Spleen (tissue), 11 donors: Measurements from ENCODE around the gene LYRM2. TPM values are rescaled to one million over a fixed set of nuclear protein-coding genes. Genes with fewer than 3 reads are reported as not detected.

Source experiments
- DNase-seq: peaks from one replicate; pipeline ENCODE4 v3.0.0-alpha.2; 2020
- H3K27ac ChIP-seq, 8 donors: fragments of 200-600 bp; sonication (generic) in 7 of 8; 1 replicate in 4 of 8; 2 replicates in 4 of 8; pipeline versions ENCODE4 v1.5.0 to v1.8.0; 2016 to 2021; ENCODE audit warnings: inconsistent platforms in 4 of 8, mild to moderate bottlenecking in 4 of 8, moderate library complexity in 1 of 8
- H3K27me3 ChIP-seq, 7 donors: fragments of 200-600 bp; sonication (generic) in 6 of 7; replicated peaks in 1 of 7; 1 replicate in 4 of 7; 2 replicates in 3 of 7; pipeline versions ENCODE4 v1.5.0 to v1.8.0; 2016 to 2021; ENCODE audit warnings: inconsistent platforms in 3 of 7, mild to moderate bottlenecking in 1 of 7
- H3K36me3 ChIP-seq, 6 donors: fragments of 200-600 bp; sonication (generic) in 5 of 6; 1 replicate in 4 of 6; 2 replicates in 2 of 6; pipeline versions ENCODE4 v1.5.0 to v1.8.0; 2016 to 2021; ENCODE audit warnings: inconsistent platforms in 2 of 6
- H3K4me1 ChIP-seq, 6 donors: fragments of 200-600 bp; sonication (generic) in 5 of 6; 1 replicate in 3 of 6; 2 replicates in 3 of 6; pipeline versions ENCODE4 v1.5.0 to v1.8.0; 2016 to 2021; ENCODE audit warnings: inconsistent platforms in 3 of 6
- H3K4me3 ChIP-seq, 8 donors: fragments of 200-600 bp; sonication (generic) in 7 of 8; 1 replicate in 4 of 8; 2 replicates in 4 of 8; pipeline versions ENCODE4 v1.5.0 to v1.8.0; 2016 to 2021; ENCODE audit warnings: inconsistent platforms in 4 of 8, mild to moderate bottlenecking in 4 of 8, moderate library complexity in 2 of 8
- H3K9me3 ChIP-seq, 8 donors: fragments of 200-600 bp; sonication (generic) in 7 of 8; 1 replicate in 4 of 8; 2 replicates in 4 of 8; pipeline versions ENCODE4 v1.5.0 to v1.8.0; 2016 to 2021; ENCODE audit warnings: inconsistent platforms in 4 of 8
- CTCF ChIP-seq, 11 experiments: fragments of 200-600 bp in 7 of 11; fragments of 450-650 bp in 4 of 11; sonication (generic) in 4 of 11; IDR thresholded peaks in 8 of 11; conservative IDR thresholded peaks in 3 of 11; 1 replicate in 7 of 11; 2 replicates in 4 of 11; pipeline versions ENCODE4 v1.4.0 to v1.8.0; 2016 to 2021; ENCODE audit warnings: antibody characterized with exemption in 11 of 11, inconsistent platforms in 4 of 11, mild to moderate bottlenecking in 1 of 11
- POLR2A ChIP-seq, 3 donors: fragments of 450-650 bp; IDR thresholded peaks; one replicate each; pipeline ENCODE4 v1.5.1; 2017; ENCODE audit warnings: antibody characterized with exemption in 3 of 3, mild to moderate bottlenecking in 1 of 3
- POLR2AphosphoS5 ChIP-seq, 3 donors: sonication (generic); formaldehyde crosslinking; IDR thresholded peaks; one replicate each; pipeline ENCODE4 v1.5.1; 2017; ENCODE audit warnings: antibody characterized with exemption in 3 of 3
- WGBS, 5 donors: extraction: QIAGEN DNeasy Blood & Tissue Kit in 3 of 5; methylation state at CpG; one replicate each; pipeline versions ENCODE4 v1.1.5 to v1.1.7; 2013 to 2018; 5-methylcytosine and 5-hydroxymethylcytosine counted together
- intact Hi-C: fragments of 100-400 bp; cut with DNase I; formaldehyde crosslinking; loops from one replicate; pipeline ENCODE4 v1.15.0; 2023; ENCODE audit warnings: low total_unique reads
- polyA plus RNA-seq, 3 donors: library from polyadenylated mRNA; stranded (reverse); fragments of 200-250 nt; gene quantifications; one replicate each; pipeline ENCODE4 v1.2.1, GENCODE V29; 2013
- total RNA-seq, 7 donors: library from RNA; depleted of rRNA in 3 of 7; stranded (reverse); fragments of >200 nt in 3 of 7; fragmentation: NEBNext Ultra II Directional in 4 of 7; extraction: Animal tissue kit (Norgen Biotek cat#: 25700) in 4 of 7; gene quantifications; one replicate each; pipeline versions ENCODE4 v1.1.0 to v1.2.1, GENCODE V29; 2016 to 2021
- donor health status: healthy with polysubstance abuse.
- donor health status: DM: no; HTN: no; CAD: no; lungs with moderate emphysema.
- donor health status: DM: no; HTN: no; CAD: no.
- donor health status: Bipolar disorder and iron deficiency.
- donor health status: healthy.
- donor health status: DM: no; HTN: no; CAD: no.
- donor health status: DM: yes; HTN: yes; CAD: no.

Gene LYRM2
- total and polyA plus RNA-seq, 10 donors: 12.7 to 31.8 (median 24.7) TPM

GRCh38 chr6:89667872-89668556, 29.5 kb upstream of the LYRM2 start:
- no peaks in the 10 kb centered on the region for H3K9me3 ChIP-seq
- intact Hi-C loops: no loop called here
- TF ChIP-seq POLR2A (IDR thresholded peaks at IDR 0.05) (no peak), CTCF (IDR thresholded peaks at IDR 0.05 in 8 of 11, conservative IDR thresholded peaks at IDR 0.05 in 3 of 11) (no peak), POLR2AphosphoS5 (IDR thresholded peaks at IDR 0.05) (no peak)
- no peaks in the 10 kb centered on the region for H3K4me1 ChIP-seq
- peaks cover 6 to 100% (median 78%) of the 10 kb centered on the region in 6 donors for H3K36me3 ChIP-seq
- no peak for DNase-seq
- no peak overlapping the region for H3K4me3 ChIP-seq
- no peak overlapping the region for H3K27ac ChIP-seq
- 87 to 92% (median 91%) methylated on average over 5 of the region's 5 CpGs for WGBS, 5 donors
- no peaks in the 10 kb centered on the region for H3K27me3 ChIP-seq

- intact Hi-C loops: no loop called here
- no peak overlapping the region for H3K27ac ChIP-seq
- H3K9me3 ChIP-seq: no peaks in the 10 kb centered on the region
- H3K36me3 ChIP-seq: peaks cover 0 to 100% (median 83%) of the 10 kb centered on the region in 6 donors
- 92 to 99% (median 98%) methylated on average over 4 of the region's 4 CpGs for WGBS, 5 donors
- no peaks in the 10 kb centered on the region for H3K27me3 ChIP-seq
- H3K4me1 ChIP-seq: no peaks in the 10 kb centered on the region
- no peak overlapping the region for H3K4me3 ChIP-seq
- TF ChIP-seq POLR2AphosphoS5 (IDR thresholded peaks at IDR 0.05) (no peak), POLR2A (IDR thresholded peaks at IDR 0.05) (no peak), CTCF (IDR thresholded peaks at IDR 0.05 in 8 of 11, conservative IDR thresholded peaks at IDR 0.05 in 3 of 11) (no peak)
- no peak for DNase-seq
Observed at GRCh38 chr6:89662659-89663223, 24.2 kb upstream of the LYRM2 start.

GRCh38 chr6:89661559-89661958, 23.0 kb upstream of the LYRM2 start:
- intact Hi-C loops: no loop called here
- Histone ChIP-seq H3K4me1 (no peaks in the 10 kb centered on the region), H3K27ac (no peak overlapping the region), H3K4me3 (no peak overlapping the region), H3K36me3 (peaks cover 0 to 100% (median 81%) of the 10 kb centered on the region in 6 donors), H3K27me3 (no peaks in the 10 kb centered on the region), H3K9me3 (no peaks in the 10 kb centered on the region)
- TF ChIP-seq POLR2A (IDR thresholded peaks at IDR 0.05) (no peak), CTCF (IDR thresholded peaks at IDR 0.05 in 8 of 11, conservative IDR thresholded peaks at IDR 0.05 in 3 of 11) (no peak), POLR2AphosphoS5 (IDR thresholded peaks at IDR 0.05) (no peak)
- WGBS, 5 donors: 93 to 98% (median 96%) methylated on average over 1 of the region's 1 CpG
- no peak for DNase-seq

- intact Hi-C loops: no loop called here
- peaks cover 0 to 100% (median 82%) of the 10 kb centered on the region in 6 donors for H3K36me3 ChIP-seq
Observed at GRCh38 chr6:89660981-89661380, 22.4 kb upstream of the LYRM2 start.

More at GRCh38 chr6:89660981-89661380, 22.4 kb upstream of the LYRM2 start:
- no peak for TF ChIP-seq POLR2A (IDR thresholded peaks at IDR 0.05)
- no peak for TF ChIP-seq CTCF (IDR thresholded peaks at IDR 0.05 in 8 of 11, conservative IDR thresholded peaks at IDR 0.05 in 3 of 11)
- no peak for TF ChIP-seq POLR2AphosphoS5 (IDR thresholded peaks at IDR 0.05)
- no peaks in the 10 kb centered on the region for H3K9me3 ChIP-seq
- no peak for DNase-seq
- H3K4me1 ChIP-seq: no peaks in the 10 kb centered on the region
- no peak overlapping the region for H3K27ac ChIP-seq
- H3K27me3 ChIP-seq: no peaks in the 10 kb centered on the region
- H3K4me3 ChIP-seq: no peak overlapping the region
- WGBS, 5 donors: 91 to 96% (median 92%) methylated on average over 4 of the region's 4 CpGs
